Measurements from ENCODE around the gene OR52E2.

Gene OR52E2

GRCh38 chr11:5059391-5059790 lies at the start of gene OR52E2:
Gene OR52E2 (minus strand): TSS chr11:5059627. CDS start chr11:5059627, 0 bp downstream.
- TF ChIP-seq, protein P1, sequence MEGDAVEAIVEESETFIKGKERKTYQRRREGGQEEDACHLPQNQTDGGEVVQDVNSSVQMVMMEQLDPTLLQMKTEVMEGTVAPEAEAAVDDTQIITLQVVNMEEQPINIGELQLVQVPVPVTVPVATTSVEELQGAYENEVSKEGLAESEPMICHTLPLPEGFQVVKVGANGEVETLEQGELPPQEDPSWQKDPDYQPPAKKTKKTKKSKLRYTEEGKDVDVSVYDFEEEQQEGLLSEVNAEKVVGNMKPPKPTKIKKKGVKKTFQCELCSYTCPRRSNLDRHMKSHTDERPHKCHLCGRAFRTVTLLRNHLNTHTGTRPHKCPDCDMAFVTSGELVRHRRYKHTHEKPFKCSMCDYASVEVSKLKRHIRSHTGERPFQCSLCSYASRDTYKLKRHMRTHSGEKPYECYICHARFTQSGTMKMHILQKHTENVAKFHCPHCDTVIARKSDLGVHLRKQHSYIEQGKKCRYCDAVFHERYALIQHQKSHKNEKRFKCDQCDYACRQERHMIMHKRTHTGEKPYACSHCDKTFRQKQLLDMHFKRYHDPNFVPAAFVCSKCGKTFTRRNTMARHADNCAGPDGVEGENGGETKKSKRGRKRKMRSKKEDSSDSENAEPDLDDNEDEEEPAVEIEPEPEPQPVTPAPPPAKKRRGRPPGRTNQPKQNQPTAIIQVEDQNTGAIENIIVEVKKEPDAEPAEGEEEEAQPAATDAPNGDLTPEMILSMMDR (IDR thresholded peaks at IDR 0.05; ENCODE audit: low read depth, low read length): no peak
- TF ChIP-seq POLR2A (IDR thresholded peaks at IDR 0.05; ENCODE audit: extremely low read depth, insufficient read length) (no peak), MAX (IDR thresholded peaks at IDR 0.05; ENCODE audit: low read depth, low read length) (no peak), MYC (IDR thresholded peaks at IDR 0.05; ENCODE audit: low read depth, low read length) (no peak)
- DNase-seq (ENCODE audit: low read depth): no peak
- no peak within 1 kb of the TSS for H3K4me3 ChIP-seq (ENCODE audit: low read depth, low read length)

DNA sequence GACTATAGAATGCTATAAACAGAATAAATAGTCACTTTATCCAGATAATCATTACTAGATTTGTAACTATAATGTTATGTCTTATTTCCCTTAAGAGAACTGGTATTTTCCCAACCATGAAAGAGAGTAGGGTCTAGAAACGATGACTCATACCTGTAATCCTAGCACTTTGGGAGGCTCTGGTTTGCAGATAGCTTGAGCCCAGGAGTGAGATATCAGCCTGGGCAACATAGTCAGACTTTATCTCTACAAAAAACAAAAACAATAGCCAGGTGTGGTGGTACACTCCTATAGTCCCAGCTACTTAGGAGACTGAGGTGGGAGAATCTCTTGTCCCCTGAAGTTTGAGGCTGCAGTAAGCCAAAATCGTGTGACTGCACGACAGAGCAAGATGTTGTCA lies 47.9 kb upstream of the OR52E2 start:
- no peak overlapping the region for H3K4me3 ChIP-seq (ENCODE audit: low read depth, low read length)
- TF ChIP-seq, protein P1 (IDR thresholded peaks at IDR 0.05; ENCODE audit: low read depth, low read length): no peak
- TF ChIP-seq POLR2A (IDR thresholded peaks at IDR 0.05; ENCODE audit: extremely low read depth, insufficient read length) (no peak), MAX (IDR thresholded peaks at IDR 0.05; ENCODE audit: low read depth, low read length) (no peak), MYC (IDR thresholded peaks at IDR 0.05; ENCODE audit: low read depth, low read length) (no peak)

GRCh38 chr11:5103066-5103465 lies 43.6 kb upstream of the OR52E2 start:
- DNase-seq (ENCODE audit: low read depth): no peak
- no peak for TF ChIP-seq POLR2A (IDR thresholded peaks at IDR 0.05; ENCODE audit: extremely low read depth, insufficient read length)
- TF ChIP-seq MYC (IDR thresholded peaks at IDR 0.05; ENCODE audit: low read depth, low read length): no peak
- no peak for TF ChIP-seq MAX (IDR thresholded peaks at IDR 0.05; ENCODE audit: low read depth, low read length)
- TF ChIP-seq, protein P1 (IDR thresholded peaks at IDR 0.05; ENCODE audit: low read depth, low read length): no peak
- no peak overlapping the region for H3K4me3 ChIP-seq (ENCODE audit: low read depth, low read length)

More for the DNA sequence above, 47.9 kb upstream of the OR52E2 start:
- no peak for DNase-seq (ENCODE audit: low read depth)

DNA sequence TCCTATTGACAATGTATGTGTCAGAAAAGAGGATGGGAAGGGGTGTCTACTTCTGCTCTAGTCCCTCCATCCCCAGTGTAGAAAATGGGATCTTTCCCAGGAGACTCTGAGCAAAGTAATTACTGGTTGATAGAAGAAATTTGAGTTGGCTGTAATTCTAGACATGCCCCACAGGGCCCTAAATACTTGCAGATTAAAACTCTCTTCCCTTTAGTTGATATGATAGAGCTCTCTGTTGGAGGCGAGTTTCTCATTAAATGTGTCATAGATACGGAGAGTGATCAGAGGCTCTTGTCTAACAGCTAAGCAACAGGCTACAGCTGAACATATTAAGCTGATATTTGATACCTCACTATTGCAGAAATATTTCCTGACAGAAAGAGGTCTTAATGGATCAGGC lies 42.8 kb upstream of the OR52E2 start:
- H3K4me3 ChIP-seq (ENCODE audit: low read depth, low read length): no peak overlapping the region
- no peak for DNase-seq (ENCODE audit: low read depth)
- no peak for TF ChIP-seq MYC (IDR thresholded peaks at IDR 0.05; ENCODE audit: low read depth, low read length)
- no peak for TF ChIP-seq MAX (IDR thresholded peaks at IDR 0.05; ENCODE audit: low read depth, low read length)

- no peak for DNase-seq (ENCODE audit: low read depth)
- TF ChIP-seq MYC (IDR thresholded peaks at IDR 0.05; ENCODE audit: low read depth, low read length) (no peak), POLR2A (IDR thresholded peaks at IDR 0.05; ENCODE audit: extremely low read depth, insufficient read length) (no peak), MAX (IDR thresholded peaks at IDR 0.05; ENCODE audit: low read depth, low read length) (no peak)
- TF ChIP-seq, protein P1 (IDR thresholded peaks at IDR 0.05; ENCODE audit: low read depth, low read length): no peak
- H3K4me3 ChIP-seq (ENCODE audit: low read depth, low read length): no peak overlapping the region
Measured at GRCh38 chr11:5096011-5096410, 36.6 kb upstream of the OR52E2 start.

GRCh38 chr11:5092821-5093585 lies 33.6 kb upstream of the OR52E2 start:
- no peak for DNase-seq (ENCODE audit: low read depth)
- H3K4me3 ChIP-seq (ENCODE audit: low read depth, low read length): no peak overlapping the region
- TF ChIP-seq POLR2A (IDR thresholded peaks at IDR 0.05; ENCODE audit: extremely low read depth, insufficient read length) (no peak), MYC (IDR thresholded peaks at IDR 0.05; ENCODE audit: low read depth, low read length) (no peak), MAX (IDR thresholded peaks at IDR 0.05; ENCODE audit: low read depth, low read length) (no peak)
- TF ChIP-seq, protein P1 (IDR thresholded peaks at IDR 0.05; ENCODE audit: low read depth, low read length): no peak

Data from NB4 (cell line).